SU-DHL-6 (cell line): ENCODE measurements around the gene SLC22A23.

Source experiments
- H2AFZ ChIP-seq: fragments of 200-600 bp; sonication (generic); 2 replicates; pipeline ENCODE4 v1.6.1; 2014; ENCODE audit warnings: low read depth, mild to moderate bottlenecking, moderate library complexity, mixed read lengths, antibody characterized with exemption, low read length; ENCODE audit not compliant: severe bottlenecking
- H3F3A ChIP-seq: fragments of 200-600 bp; shearing (Covaris generic); 2 replicates; pipeline ENCODE4 v1.6.0; 2016; ENCODE audit warnings: antibody characterized with exemption, mild to moderate bottlenecking; ENCODE audit not compliant: insufficient read depth
- H3K27ac ChIP-seq: fragments of 200-600 bp; sonication (generic); 2 replicates; pipeline ENCODE4 v1.5.1; 2016; ENCODE audit warnings: low read depth, mild to moderate bottlenecking, low read length, moderate library complexity, mixed read lengths
- H3K27me3 ChIP-seq: fragments of 200-600 bp; sonication (generic), shearing (Covaris generic); 2 replicates; pipeline ENCODE4 v1.6.0; 2014; ENCODE audit warnings: mild to moderate bottlenecking, low read length
- H3K36me3 ChIP-seq: fragments of 200-600 bp; sonication (generic); 2 replicates; pipeline ENCODE4 v1.6.1; 2014; ENCODE audit warnings: mild to moderate bottlenecking, low read length, mixed read lengths
- H3K4me2 ChIP-seq: fragments of 300-600, 200-600 bp; shearing (Covaris generic), sonication (generic); 2 replicates; pipeline ENCODE4 v1.6.0; 2014; ENCODE audit warnings: low read length, low read depth, mild to moderate bottlenecking; ENCODE audit not compliant: poor library complexity, severe bottlenecking
- H3K4me3 ChIP-seq: fragments of 200-600 bp; sonication (generic); 2 replicates; pipeline ENCODE4 v1.5.1; 2014; ENCODE audit warnings: antibody characterized with exemption, low read length, mild to moderate bottlenecking, mixed read lengths; ENCODE audit not compliant: insufficient read depth, poor library complexity, severe bottlenecking
- H3K79me2 ChIP-seq: fragments of 200-600 bp; sonication (generic); 2 replicates; pipeline ENCODE4 v1.6.1; 2014; ENCODE audit warnings: mild to moderate bottlenecking, low read length, moderate library complexity; ENCODE audit not compliant: insufficient read depth
- H3K9ac ChIP-seq: fragments of 200-600 bp; sonication (generic); 2 replicates; pipeline ENCODE4 v1.7.0; 2014; ENCODE audit warnings: mild to moderate bottlenecking, low read length
- H3K9me2 ChIP-seq: fragments of 200-600 bp; sonication (generic); replicated peaks from 2 replicates; pipeline ENCODE4 v1.6.1; 2014; ENCODE audit warnings: low read length; ENCODE audit not compliant: insufficient read depth
- H3K9me3 ChIP-seq: fragments of 200-600 bp; sonication (generic); 2 replicates; pipeline ENCODE4 v1.6.1; 2014; ENCODE audit warnings: low read length, mixed read lengths; ENCODE audit not compliant: insufficient read depth
- H4K20me1 ChIP-seq: fragments of 200-600 bp; sonication (generic); 2 replicates; pipeline ENCODE4 v1.6.1; 2014; ENCODE audit warnings: low read depth, mild to moderate bottlenecking, antibody characterized with exemption, low read length, moderate library complexity, mixed read lengths
- EZH2phosphoT487 ChIP-seq: fragments of 200-600 bp; sonication (generic), shearing (Covaris generic); conservative IDR thresholded peaks from 2 replicates; pipeline ENCODE4 v1.6.1; 2018; ENCODE audit warnings: mild to moderate bottlenecking, antibody characterized with exemption, low read length, moderate library complexity, mixed read lengths
- TF ChIP-seq, protein P1 (sequence below): fragments of 200-600 bp; sonication (generic); IDR thresholded peaks from one replicate; pipeline ENCODE4 v1.5.1; 2017; ENCODE audit warnings: antibody characterized with exemption, mild to moderate bottlenecking, low read length, moderate library complexity; ENCODE audit not compliant: insufficient read depth, poor library complexity, severe bottlenecking

SLC22A23 gene

DNA sequence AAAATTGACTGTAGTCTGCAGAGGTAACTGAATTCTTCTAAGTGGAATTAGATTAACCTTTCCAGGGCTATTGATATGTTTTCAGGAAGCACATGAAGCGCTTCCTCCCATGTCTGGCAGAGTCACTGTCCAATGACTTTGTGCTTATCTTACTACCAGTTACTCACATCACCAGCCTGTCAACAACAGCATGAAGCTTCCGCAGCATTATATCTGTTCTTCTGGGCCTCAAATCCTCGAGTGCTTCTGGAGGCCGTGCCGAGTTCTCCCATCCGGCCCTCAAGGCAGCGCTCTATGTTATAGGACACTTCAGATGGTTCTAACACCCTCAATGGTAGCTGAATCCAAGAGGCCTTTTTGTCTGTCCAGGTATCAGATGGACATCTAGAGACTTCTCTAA is 164.9 kb downstream of the SLC22A23 start:
- Histone ChIP-seq H3K36me3 (no peaks in the 10 kb centered on the region), H2AFZ (no peak overlapping the region), H3K4me2 (no peak overlapping the region), H3K27ac (no peak overlapping the region), H3K27me3 (no peaks in the 10 kb centered on the region), H3K9me2 (no peaks in the 10 kb centered on the region), H3K4me3 (no peak overlapping the region), H3K9ac (no peak overlapping the region), H4K20me1 (no peaks in the 10 kb centered on the region), H3F3A (no peaks in the 10 kb centered on the region), H3K79me2 (no peaks in the 10 kb centered on the region), H3K9me3 (no peaks in the 10 kb centered on the region)
- TF ChIP-seq, protein P1, sequence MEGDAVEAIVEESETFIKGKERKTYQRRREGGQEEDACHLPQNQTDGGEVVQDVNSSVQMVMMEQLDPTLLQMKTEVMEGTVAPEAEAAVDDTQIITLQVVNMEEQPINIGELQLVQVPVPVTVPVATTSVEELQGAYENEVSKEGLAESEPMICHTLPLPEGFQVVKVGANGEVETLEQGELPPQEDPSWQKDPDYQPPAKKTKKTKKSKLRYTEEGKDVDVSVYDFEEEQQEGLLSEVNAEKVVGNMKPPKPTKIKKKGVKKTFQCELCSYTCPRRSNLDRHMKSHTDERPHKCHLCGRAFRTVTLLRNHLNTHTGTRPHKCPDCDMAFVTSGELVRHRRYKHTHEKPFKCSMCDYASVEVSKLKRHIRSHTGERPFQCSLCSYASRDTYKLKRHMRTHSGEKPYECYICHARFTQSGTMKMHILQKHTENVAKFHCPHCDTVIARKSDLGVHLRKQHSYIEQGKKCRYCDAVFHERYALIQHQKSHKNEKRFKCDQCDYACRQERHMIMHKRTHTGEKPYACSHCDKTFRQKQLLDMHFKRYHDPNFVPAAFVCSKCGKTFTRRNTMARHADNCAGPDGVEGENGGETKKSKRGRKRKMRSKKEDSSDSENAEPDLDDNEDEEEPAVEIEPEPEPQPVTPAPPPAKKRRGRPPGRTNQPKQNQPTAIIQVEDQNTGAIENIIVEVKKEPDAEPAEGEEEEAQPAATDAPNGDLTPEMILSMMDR = no peak
- TF ChIP-seq EZH2phosphoT487 = no peak

- Histone ChIP-seq H3K9ac (no peak overlapping the region), H3K27me3 (no peaks in the 10 kb centered on the region), H3K9me3 (no peaks in the 10 kb centered on the region), H3K27ac (no peak overlapping the region), H3K4me2 (no peak overlapping the region), H3F3A (no peaks in the 10 kb centered on the region), H3K9me2 (no peaks in the 10 kb centered on the region), H3K36me3 (no peaks in the 10 kb centered on the region), H4K20me1 (no peaks in the 10 kb centered on the region), H3K79me2 (no peaks in the 10 kb centered on the region), H3K4me3 (no peak overlapping the region), H2AFZ (no peak overlapping the region)
- TF ChIP-seq, protein P1 = no peak
- no peak for TF ChIP-seq EZH2phosphoT487
Measured at GRCh38 chr6:3291346-3291745, 165.5 kb downstream of the SLC22A23 start.

GRCh38 chr6:3290931-3291211 is 166.0 kb downstream of the SLC22A23 start:
- Histone ChIP-seq H3K27me3 (no peaks in the 10 kb centered on the region), H3K36me3 (no peaks in the 10 kb centered on the region), H3K27ac (no peak overlapping the region), H4K20me1 (no peaks in the 10 kb centered on the region), H3K4me3 (no peak overlapping the region), H3K9ac (no peak overlapping the region), H3K9me2 (no peaks in the 10 kb centered on the region), H3K79me2 (no peaks in the 10 kb centered on the region), H3K9me3 (no peaks in the 10 kb centered on the region), H3F3A (no peaks in the 10 kb centered on the region), H2AFZ (no peak overlapping the region), H3K4me2 (no peak overlapping the region)
- TF ChIP-seq, protein P1 = no peak
- TF ChIP-seq EZH2phosphoT487 = no peak
